Activated B cell treated with CpG ODN at 0.5 μM for 24 hours (primary cell): ENCODE data around the gene TMEM117. TPM values are rescaled to one million over a fixed set of nuclear protein-coding genes. Genes with fewer than 3 reads are reported as not detected.
A peak's percentile ranks its signal among the peaks of the same experiment; 100 is the strongest.

ENCODE experiments used
- ATAC-seq: fragments of 200-7000 bp; cut with Tn5 transposase; one replicate; pipeline ENCODE4 v1.10.0; 2021; ENCODE audit warnings: low read depth, mild to moderate bottlenecking, moderate library complexity
- CTCF ChIA-PET: fragments of 350-600 bp; sonication (Branson Sonifier 250); formaldehyde crosslinking; loops from one replicate; lab custom pipeline; 2021; ENCODE audit warnings: antibody characterized with exemption; lab: Charles Lee
- POLR2A ChIA-PET: fragments of 350-600 bp; sonication (Branson Sonifier 250); formaldehyde crosslinking; loops from one replicate; lab custom pipeline; 2021; ENCODE audit warnings: antibody characterized with exemption; lab: Charles Lee
- DNase-seq: peaks from one replicate; pipeline ENCODE4 v3.0.0; 2022
- H3K27ac Mint-ChIP-seq: one replicate; pipeline ENCODE4 v1.8.0; 2020; ENCODE audit warnings: mixed read lengths
- H3K27me3 Mint-ChIP-seq: one replicate; pipeline ENCODE4 v1.8.0; 2021; ENCODE audit warnings: mixed read lengths
- H3K36me3 Mint-ChIP-seq: one replicate; pipeline ENCODE4 v1.8.0; 2021; ENCODE audit warnings: low read depth, mixed read lengths
- H3K4me1 Mint-ChIP-seq: one replicate; pipeline ENCODE4 v1.8.0; 2021; ENCODE audit warnings: mixed read lengths
- H3K4me3 Mint-ChIP-seq: one replicate; pipeline ENCODE4 v1.8.0; 2020; ENCODE audit warnings: mild to moderate bottlenecking, mixed read lengths
- H3K9me3 Mint-ChIP-seq: one replicate; pipeline ENCODE4 v1.8.0; 2020; ENCODE audit warnings: mixed read lengths
- intact Hi-C: fragments of 100-400 bp; cut with micrococcal nuclease; formaldehyde crosslinking; loops from one replicate; pipeline ENCODE4 v1.15.1; 2024
- total RNA-seq: library from RNA; stranded (reverse); gene quantifications from 2 replicates; pipeline ENCODE4 v1.2.3, GENCODE V29; 2022
- TF ChIP-seq, protein P1 (sequence below): fragments of 200-600 bp; IDR thresholded peaks from one replicate; pipeline ENCODE4 v1.8.0; 2022; ENCODE audit warnings: antibody characterized with exemption, mild to moderate bottlenecking

The TMEM117 gene
- total RNA-seq, 1 donor from 2014 or later: 4.8 TPM

GRCh38 chr12:43797561-43798217, 38.2 kb upstream of the TMEM117 start:
- H3K27me3 Mint-ChIP-seq: no peaks in the 10 kb centered on the region

DNA sequence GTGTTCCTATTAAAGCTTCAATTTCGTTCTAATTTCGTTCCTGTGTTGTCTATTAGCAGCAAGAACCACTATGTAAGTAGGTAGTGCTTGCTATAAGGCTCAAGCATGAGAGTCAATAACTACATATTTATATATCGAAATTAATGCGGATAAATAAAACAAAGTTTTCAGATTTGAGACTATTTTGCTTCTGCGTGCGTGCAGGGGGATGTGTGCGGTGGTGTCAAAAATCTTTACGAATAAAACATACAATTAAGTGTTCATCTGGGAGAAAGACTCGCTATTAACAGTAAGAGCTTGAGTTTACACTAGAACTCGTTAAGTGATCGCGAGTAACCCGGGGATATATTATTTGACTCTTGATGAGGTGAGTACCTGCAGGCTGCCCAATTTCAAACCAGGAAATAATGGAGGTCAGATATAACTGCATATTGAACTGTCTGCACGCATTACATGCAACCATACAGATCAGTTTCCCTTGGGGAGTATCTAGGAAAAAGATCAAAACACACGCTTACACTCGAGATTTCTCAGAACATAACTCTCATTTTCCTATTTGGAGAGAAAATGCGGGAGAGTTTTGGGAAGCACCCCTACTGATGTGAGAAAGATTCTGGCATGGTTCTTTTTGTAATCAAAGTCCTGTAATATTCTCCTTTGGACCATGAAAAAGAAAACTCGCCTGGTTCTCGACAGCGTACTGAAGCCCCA, 30.6 kb upstream of the TMEM117 start:
- ChIA-PET CTCF (interaction anchor here (2.0 to 2.2 kb wide), 2 partner anchors 29 to 78 kb away, joined by 5 read pairs; no protein-coding TSS in a partner anchor), POLR2A (interaction anchor here (0.9 to 3.7 kb wide), 12 partner anchors 9 to 67 kb away, joined by 3 to 50 read pairs (median 5); partner anchors contain the start of genes IRAK4, PUS7L and TMEM117)
- TF ChIP-seq, protein P1, sequence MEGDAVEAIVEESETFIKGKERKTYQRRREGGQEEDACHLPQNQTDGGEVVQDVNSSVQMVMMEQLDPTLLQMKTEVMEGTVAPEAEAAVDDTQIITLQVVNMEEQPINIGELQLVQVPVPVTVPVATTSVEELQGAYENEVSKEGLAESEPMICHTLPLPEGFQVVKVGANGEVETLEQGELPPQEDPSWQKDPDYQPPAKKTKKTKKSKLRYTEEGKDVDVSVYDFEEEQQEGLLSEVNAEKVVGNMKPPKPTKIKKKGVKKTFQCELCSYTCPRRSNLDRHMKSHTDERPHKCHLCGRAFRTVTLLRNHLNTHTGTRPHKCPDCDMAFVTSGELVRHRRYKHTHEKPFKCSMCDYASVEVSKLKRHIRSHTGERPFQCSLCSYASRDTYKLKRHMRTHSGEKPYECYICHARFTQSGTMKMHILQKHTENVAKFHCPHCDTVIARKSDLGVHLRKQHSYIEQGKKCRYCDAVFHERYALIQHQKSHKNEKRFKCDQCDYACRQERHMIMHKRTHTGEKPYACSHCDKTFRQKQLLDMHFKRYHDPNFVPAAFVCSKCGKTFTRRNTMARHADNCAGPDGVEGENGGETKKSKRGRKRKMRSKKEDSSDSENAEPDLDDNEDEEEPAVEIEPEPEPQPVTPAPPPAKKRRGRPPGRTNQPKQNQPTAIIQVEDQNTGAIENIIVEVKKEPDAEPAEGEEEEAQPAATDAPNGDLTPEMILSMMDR: no peak
- peaks cover 26% of the 10 kb centered on the region for H3K36me3 Mint-ChIP-seq
- DNase-seq (no peak), ATAC-seq (no peak)
- peak overlapping the region; percentile 86 for H3K27ac Mint-ChIP-seq
- H3K9me3 Mint-ChIP-seq: no peaks in the 10 kb centered on the region
- peaks cover 31% of the 10 kb centered on the region for H3K4me1 Mint-ChIP-seq
- intact Hi-C loops: loop anchor here (2.0 to 10.0 kb wide), 2 partner anchors 15 to 1571 kb away; partner anchors contain the start of gene YAF2
- H3K4me3 Mint-ChIP-seq: peak overlapping the region; percentile 100
- H3K27me3 Mint-ChIP-seq: no peaks in the 10 kb centered on the region

More at GRCh38 chr12:43797561-43798217, 38.2 kb upstream of the TMEM117 start:
- DNase-seq: no peak
- ChIA-PET POLR2A (no interaction called here), CTCF (no interaction called here)
- intact Hi-C loops: no loop called here
- peaks cover 16% of the 10 kb centered on the region for H3K4me1 Mint-ChIP-seq
- TF ChIP-seq, protein P1: no peak
- H3K27ac Mint-ChIP-seq: no peak overlapping the region
- ATAC-seq: no peak
- H3K36me3 Mint-ChIP-seq: peaks cover 53% of the 10 kb centered on the region
- H3K9me3 Mint-ChIP-seq: no peaks in the 10 kb centered on the region
- no peak overlapping the region for H3K4me3 Mint-ChIP-seq

- ATAC-seq (peak; percentile 92), DNase-seq (peak; percentile 94)
- Mint-ChIP-seq H3K4me3 (peak within 1 kb of the TSS; percentile 100), H3K4me1 (peaks cover 31% of the 10 kb centered on the region), H3K36me3 (peaks cover 19% of the 10 kb centered on the region), H3K27ac (peak within 1 kb of the TSS; percentile 100), H3K9me3 (no peaks in the 10 kb centered on the region), H3K27me3 (no peaks in the 10 kb centered on the region)
- TF ChIP-seq, protein P1: no peak
- CTCF ChIA-PET: interaction anchor here (0.8 to 2.2 kb wide), 4 partner anchors 28 to 77 kb away, joined by 3 to 6 read pairs (median 5); no protein-coding TSS in a partner anchor
- POLR2A ChIA-PET: interaction anchor here (0.6 to 3.7 kb wide), 15 partner anchors 10 to 654 kb away, joined by 3 to 50 read pairs (median 4); partner anchors contain the start of genes IRAK4, PUS7L and TMEM117
- intact Hi-C loops: loop anchor here (1.0 to 10.0 kb wide), 6 partner anchors 15 to 1571 kb away; partner anchors contain the start of genes IRAK4, PPHLN1, PUS7L and TMEM117
Observed at GRCh38 chr12:43805860-43806736, 29.8 kb upstream of the TMEM117 start, which contains the start of gene TWF1. Gene TWF1 (minus strand): TSS chr12:43806317. CDS start chr12:43806245, 72 bp downstream.

DNA sequence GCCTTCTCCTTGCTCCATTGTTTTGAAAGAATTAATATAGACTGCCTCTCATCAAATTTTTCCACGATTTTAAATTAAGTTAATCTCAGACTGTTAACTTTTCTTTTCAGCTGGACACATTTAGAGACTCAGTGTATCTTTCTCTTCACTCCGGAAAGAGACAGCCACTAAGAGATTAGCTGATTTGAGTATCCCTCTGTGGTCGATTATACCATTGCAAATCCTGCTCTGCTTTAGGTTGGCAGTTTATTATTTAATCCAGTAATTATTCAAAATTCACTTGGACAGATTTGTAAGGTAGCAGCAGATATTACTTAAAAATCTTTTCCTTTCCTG, 29.2 kb upstream of the TMEM117 start:
- TF ChIP-seq, protein P1: no peak
- ChIA-PET POLR2A (interaction anchor here (0.6 to 3.7 kb wide), 13 partner anchors 10 to 655 kb away, joined by 3 to 50 read pairs (median 5); partner anchors contain the start of genes IRAK4, PUS7L and TMEM117), CTCF (interaction anchor here (0.8 to 2.2 kb wide), 3 partner anchors 28 to 75 kb away, joined by 3 to 6 read pairs (median 5); no protein-coding TSS in a partner anchor)
- no peak for ATAC-seq
- intact Hi-C loops: loop anchor here (1.0 to 10.0 kb wide), 5 partner anchors 30 to 1572 kb away; partner anchors contain the start of genes IRAK4, PPHLN1, PUS7L and TMEM117
- peaks cover 18% of the 10 kb centered on the region for H3K36me3 Mint-ChIP-seq
- peaks cover 31% of the 10 kb centered on the region for H3K4me1 Mint-ChIP-seq
- no peaks in the 10 kb centered on the region for H3K9me3 Mint-ChIP-seq
- H3K4me3 Mint-ChIP-seq: peak overlapping the region; percentile 100
- H3K27me3 Mint-ChIP-seq: no peaks in the 10 kb centered on the region
- no peak for DNase-seq
- H3K27ac Mint-ChIP-seq: peak overlapping the region; percentile 100
